ENCODE results near the gene EBF3.

Gene EBF3

GRCh38 chr10:129788215-129788614 lies 175.9 kb downstream of the EBF3 start:
- DNase-seq, result no peak

- no peak for DNase-seq
Measured at GRCh38 chr10:129787557-129787956, 176.5 kb downstream of the EBF3 start.

- no peak for DNase-seq
Measured at GRCh38 chr10:129786216-129786615, 177.9 kb downstream of the EBF3 start.

GRCh38 chr10:129785536-129785981 lies 178.5 kb downstream of the EBF3 start:
- no peak for DNase-seq
